AG09309 (cell line): ENCODE results near the gene WDR53.
A peak's percentile ranks its signal among the peaks of the same experiment; 100 is the strongest.
"Not testable (repeated sequence)": the region's sequence is repeated elsewhere in the genome, so short reads cannot be mapped to it uniquely, and the experiment has no call there.

ENCODE experiments used
- DNase-seq: peaks from one replicate; pipeline ENCODE4 v3.0.0-alpha.2; 2010; ENCODE audit warnings: low read depth
- H3K4me3 ChIP-seq: 2 replicates; pipeline ENCODE4 v1.5.1; 2011; ENCODE audit warnings: mild to moderate bottlenecking, low read depth, low read length, moderate library complexity; ENCODE audit not compliant: control insufficient read depth
- CTCF ChIP-seq: IDR thresholded peaks from 2 replicates; pipeline ENCODE4 v1.5.1; 2011; ENCODE audit warnings: mild to moderate bottlenecking, low read depth, low read length, inconsistent platforms; ENCODE audit not compliant: insufficient read depth, control insufficient read depth; ENCODE audit errors: missing control alignments

Gene WDR53

DNA sequence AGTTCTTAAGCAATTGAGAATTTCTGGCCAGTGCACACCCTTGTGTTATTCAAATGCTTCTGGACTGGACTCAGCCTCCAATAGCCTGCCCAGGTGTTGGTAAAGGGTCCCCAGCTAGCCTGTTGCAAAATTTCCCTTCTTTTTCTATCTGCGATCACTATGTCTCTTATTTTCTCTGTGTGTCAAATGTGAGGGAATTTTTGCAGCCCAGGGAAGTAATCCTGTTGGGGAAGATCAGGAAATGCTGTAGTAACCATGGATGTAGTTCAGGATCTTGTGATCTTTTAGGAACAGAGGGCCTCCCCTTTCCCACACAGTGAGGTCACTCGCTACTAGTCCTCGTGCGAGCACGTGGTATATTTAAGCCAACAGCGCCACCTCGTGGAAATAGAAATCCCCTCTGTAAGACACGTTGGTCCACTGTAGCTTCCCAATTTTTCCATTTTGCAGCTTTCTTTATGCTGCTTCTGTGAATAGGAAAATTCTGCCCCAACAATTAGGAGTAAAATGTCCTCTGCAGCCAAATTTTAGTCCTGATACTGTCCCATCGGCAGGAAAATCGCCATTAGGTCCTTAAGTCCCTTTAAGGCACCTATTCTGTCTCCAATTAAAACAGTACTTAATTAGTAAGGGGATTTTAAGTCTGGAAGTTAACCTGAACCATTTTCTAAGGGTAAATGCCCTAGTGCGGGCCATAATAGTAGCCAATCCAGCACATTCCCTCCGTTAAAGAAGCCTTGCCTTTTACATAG, 49.2 kb downstream of the WDR53 start:
- DNase-seq = no peak
- no peak overlapping the region for H3K4me3 ChIP-seq
- peak; percentile 61 for TF ChIP-seq CTCF

DNA sequence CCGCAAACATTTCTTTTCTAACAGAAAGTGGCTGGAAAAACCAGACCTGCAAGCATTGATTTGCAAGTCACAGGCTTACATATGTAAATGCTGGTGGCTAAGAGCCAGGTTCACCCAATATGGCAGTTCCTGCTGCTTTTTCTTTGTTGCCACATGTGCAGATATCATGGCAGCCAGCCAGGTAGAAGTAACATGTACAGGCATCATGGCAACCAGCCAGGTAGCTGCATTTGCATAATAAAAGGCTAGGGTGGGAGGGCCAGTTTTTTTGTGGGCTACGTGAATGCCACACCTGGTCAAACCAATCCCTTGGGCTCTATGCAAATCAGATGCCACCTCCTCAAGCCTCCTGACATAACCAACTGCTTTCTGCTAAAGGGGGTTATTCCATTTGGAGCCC, 50.4 kb downstream of the WDR53 start:
- no peak overlapping the region for H3K4me3 ChIP-seq
- TF ChIP-seq CTCF = no peak
- DNase-seq = no peak

DNA sequence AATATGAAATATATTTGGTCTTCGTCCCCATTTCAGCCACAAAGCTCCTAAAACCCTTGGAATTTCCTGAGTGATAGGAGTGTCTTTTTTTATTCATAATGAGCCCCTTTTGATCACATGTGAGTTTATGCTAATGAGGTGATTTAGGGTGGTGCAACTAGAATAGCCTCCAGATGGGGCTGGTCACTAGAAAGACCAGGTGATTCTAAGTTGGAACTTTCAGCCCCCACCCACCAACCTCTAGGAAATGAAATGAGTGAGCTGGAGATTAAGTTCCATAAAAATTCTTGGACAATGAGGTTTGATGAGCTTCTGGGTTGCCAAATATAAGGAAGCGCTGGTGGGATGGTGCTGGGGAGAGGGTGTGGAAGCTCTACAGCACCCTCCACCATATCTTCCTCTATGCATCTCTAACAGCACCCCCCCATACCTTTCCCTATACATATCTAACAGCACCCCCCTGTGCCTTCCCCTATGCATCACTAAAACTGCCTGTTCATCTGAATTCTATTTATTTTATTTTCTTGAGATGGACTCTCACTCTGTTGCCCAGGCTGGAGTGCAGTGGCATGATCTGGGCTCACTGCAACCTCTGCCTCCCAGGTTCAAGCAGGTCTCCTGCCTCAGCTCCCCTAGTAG, 51.1 kb downstream of the WDR53 start:
- no peak for TF ChIP-seq CTCF
- H3K4me3 ChIP-seq = no peak overlapping the region
- DNase-seq = no peak

GRCh38 chr3:196514913-196515621, 53.3 kb downstream of the WDR53 start, which contains the start of gene SMCO1:
TSS of gene SMCO1 (minus strand) at chr3:196515346. CDS start at chr3:196515209, 137 bp downstream.
- no peak for DNase-seq
- no peak for TF ChIP-seq CTCF
- no peak within 1 kb of the TSS for H3K4me3 ChIP-seq

DNA sequence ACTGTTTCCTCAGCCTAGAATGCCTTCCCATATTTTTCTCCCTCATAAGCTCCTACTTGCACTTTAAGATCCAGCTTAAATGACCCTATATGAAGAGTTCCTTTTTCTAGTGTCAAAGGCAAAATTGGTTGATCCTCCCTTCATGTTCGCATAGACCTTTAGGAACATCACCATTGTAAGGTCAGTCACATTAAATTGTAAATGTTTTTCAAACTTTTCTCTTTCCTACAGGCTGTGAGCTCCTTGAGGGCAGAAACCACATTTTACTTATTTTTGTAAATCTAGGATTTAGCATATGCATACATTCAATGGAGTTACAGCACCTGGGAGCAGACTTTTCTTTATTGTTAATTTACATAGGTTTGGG, 54.0 kb downstream of the WDR53 start:
- H3K4me3 ChIP-seq = no peak overlapping the region
- no peak for TF ChIP-seq CTCF
- DNase-seq = no peak

GRCh38 chr3:196513697-196514349, 54.5 kb downstream of the WDR53 start:
- DNase-seq = no peak
- H3K4me3 ChIP-seq = no peak overlapping the region
- no peak for TF ChIP-seq CTCF

DNA sequence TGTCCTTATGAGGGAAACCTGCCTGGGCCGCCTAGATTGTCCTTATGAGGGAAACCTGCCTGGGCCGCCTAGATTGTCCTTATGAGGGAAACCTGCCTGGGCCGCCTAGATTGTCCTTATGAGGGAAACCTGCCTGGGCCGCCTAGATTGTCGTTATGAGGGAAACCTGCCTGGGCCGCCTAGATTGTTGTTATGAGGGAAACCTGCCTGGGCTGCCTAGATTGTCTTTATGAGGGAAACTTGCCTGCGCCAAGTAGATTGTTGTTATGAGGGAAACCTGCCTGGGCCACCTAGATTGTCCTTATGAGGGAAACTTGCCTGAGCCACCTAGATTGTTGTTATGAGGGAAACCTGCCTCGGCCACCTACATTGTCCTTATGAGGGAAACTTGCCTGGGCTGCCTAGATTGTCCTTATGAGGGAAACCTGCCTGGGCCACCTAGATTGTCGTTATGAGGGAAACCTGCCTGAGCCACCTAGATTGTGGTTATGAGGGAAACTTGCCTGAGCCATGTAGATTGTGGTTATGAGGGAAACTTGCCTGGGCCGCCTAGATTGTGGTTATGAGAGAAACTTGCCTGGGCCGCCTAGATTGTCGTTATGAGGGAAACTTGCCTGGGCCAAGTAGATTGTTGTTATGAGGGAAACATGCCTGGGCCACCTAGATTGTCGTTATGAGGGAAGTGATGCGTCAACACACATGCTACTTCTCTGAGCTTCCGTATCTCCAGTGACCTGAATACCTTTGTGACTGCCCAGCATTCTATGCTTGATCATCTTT, 56.5 kb downstream of the WDR53 start:
- H3K4me3 ChIP-seq, DNase-seq: not testable (repeated sequence)

- not testable (repeated sequence) for H3K4me3 ChIP-seq, DNase-seq
Observed at GRCh38 chr3:196511108-196511507, 57.2 kb downstream of the WDR53 start.
